ENCODE data around the gene SLC6A1.

SLC6A1 gene
- long read RNA-seq, result 0 reads

DNA sequence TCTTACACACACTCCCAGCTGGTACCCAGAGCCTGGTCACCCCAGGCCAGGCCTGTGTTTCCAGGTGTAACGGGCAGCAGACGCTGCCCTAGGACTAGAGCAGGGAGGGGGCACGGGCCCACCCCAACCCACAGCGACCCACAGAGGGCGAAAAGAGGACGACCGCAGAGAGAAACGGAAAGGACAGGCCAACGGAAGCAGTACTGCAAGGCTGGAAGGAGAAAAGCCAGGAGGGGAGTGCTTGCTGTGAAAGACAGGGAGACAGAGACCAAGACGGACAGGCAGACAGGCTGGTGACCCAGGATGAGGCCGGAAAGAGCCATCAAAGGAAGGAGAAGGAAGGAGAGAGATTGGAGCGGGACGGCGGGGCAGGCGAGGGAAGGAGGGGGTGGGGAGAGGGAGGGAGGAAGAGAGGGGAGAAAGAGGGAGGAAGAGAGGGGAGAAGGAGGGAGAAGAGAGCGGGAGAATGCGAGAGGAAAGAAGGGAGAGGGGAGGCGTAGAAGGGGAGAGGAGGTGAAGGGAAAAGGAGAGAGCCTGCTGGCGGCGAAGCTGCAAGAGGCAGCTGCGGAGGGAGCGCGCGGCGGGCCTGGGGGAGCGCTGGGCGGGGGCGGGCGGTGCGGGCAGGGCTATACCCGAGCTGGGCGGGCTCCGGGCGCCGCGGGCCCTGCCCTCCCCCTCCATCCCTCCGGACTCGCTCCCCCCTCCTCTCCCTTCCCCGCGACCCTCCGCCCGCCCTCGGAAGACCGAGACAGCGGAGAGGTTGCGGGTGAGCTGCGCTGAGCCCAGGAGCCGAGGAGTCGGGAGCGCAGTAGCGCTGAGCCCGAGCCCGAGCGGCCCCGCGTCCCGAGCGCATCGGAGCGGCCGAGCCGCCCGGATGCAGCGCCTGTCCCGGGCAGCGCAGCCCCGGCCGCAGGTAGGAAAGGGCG lies at the start of gene SLC6A1:
TSS of gene SLC6A1 (plus strand) at position 732 of the 926 bp plus-strand sequence. CDS start 24,464 bp downstream, outside the sequence.
- Histone ChIP-seq H3K27ac (replicated peaks) (no peak within 1 kb of the TSS), H3K4me3 (replicated peaks; ENCODE audit: insufficient read depth, low read length) (no peak within 1 kb of the TSS), H3K27me3 (ENCODE audit: insufficient read depth, poor library complexity, severe bottlenecking) (peaks cover 39% of the 10 kb centered on the region)
- TF ChIP-seq, protein P1, sequence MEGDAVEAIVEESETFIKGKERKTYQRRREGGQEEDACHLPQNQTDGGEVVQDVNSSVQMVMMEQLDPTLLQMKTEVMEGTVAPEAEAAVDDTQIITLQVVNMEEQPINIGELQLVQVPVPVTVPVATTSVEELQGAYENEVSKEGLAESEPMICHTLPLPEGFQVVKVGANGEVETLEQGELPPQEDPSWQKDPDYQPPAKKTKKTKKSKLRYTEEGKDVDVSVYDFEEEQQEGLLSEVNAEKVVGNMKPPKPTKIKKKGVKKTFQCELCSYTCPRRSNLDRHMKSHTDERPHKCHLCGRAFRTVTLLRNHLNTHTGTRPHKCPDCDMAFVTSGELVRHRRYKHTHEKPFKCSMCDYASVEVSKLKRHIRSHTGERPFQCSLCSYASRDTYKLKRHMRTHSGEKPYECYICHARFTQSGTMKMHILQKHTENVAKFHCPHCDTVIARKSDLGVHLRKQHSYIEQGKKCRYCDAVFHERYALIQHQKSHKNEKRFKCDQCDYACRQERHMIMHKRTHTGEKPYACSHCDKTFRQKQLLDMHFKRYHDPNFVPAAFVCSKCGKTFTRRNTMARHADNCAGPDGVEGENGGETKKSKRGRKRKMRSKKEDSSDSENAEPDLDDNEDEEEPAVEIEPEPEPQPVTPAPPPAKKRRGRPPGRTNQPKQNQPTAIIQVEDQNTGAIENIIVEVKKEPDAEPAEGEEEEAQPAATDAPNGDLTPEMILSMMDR (IDR thresholded peaks at IDR 0.05; ENCODE audit: insufficient read depth, low read length), result no peak
- TF ChIP-seq, protein P2, sequence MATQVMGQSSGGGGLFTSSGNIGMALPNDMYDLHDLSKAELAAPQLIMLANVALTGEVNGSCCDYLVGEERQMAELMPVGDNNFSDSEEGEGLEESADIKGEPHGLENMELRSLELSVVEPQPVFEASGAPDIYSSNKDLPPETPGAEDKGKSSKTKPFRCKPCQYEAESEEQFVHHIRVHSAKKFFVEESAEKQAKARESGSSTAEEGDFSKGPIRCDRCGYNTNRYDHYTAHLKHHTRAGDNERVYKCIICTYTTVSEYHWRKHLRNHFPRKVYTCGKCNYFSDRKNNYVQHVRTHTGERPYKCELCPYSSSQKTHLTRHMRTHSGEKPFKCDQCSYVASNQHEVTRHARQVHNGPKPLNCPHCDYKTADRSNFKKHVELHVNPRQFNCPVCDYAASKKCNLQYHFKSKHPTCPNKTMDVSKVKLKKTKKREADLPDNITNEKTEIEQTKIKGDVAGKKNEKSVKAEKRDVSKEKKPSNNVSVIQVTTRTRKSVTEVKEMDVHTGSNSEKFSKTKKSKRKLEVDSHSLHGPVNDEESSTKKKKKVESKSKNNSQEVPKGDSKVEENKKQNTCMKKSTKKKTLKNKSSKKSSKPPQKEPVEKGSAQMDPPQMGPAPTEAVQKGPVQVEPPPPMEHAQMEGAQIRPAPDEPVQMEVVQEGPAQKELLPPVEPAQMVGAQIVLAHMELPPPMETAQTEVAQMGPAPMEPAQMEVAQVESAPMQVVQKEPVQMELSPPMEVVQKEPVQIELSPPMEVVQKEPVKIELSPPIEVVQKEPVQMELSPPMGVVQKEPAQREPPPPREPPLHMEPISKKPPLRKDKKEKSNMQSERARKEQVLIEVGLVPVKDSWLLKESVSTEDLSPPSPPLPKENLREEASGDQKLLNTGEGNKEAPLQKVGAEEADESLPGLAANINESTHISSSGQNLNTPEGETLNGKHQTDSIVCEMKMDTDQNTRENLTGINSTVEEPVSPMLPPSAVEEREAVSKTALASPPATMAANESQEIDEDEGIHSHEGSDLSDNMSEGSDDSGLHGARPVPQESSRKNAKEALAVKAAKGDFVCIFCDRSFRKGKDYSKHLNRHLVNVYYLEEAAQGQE (IDR thresholded peaks at IDR 0.05; ENCODE audit: insufficient replicate concordance, low read depth), result no peak
- no peak for TF ChIP-seq GABPA (IDR thresholded peaks at IDR 0.05; ENCODE audit: low read depth)
- no peak for DNase-seq (ENCODE audit: low read depth in 1 of 2, low spot score in 1 of 2)

DNA sequence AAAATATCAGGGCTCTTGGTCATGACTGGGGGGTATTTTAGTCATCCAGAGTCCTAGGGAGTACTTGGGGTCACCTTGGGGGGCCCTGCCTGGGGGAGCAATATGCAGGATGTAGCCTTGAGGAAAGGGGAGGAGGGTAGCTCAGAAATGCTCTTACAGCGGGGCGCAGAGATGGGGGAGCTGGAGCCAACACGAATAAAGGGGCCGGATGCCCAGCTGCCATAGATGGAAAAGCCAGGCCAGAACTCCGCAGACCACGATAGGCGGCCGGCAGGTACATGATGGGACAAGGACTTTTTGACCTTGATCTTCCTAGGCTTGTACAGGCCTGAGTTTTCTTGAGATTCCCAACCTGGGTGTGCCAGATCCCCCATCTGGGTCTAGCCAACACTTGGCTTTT lies 47.7 kb upstream of the SLC6A1 start:
- TF ChIP-seq, protein P2 (IDR thresholded peaks at IDR 0.05; ENCODE audit: insufficient replicate concordance, low read depth), result no peak
- TF ChIP-seq POLR2AphosphoS5 (IDR thresholded peaks at IDR 0.05; ENCODE audit: low read depth), result no peak
- no peak for TF ChIP-seq SPI1 (IDR thresholded peaks at IDR 0.05; ENCODE audit: borderline replicate concordance, low read depth)
- TF ChIP-seq, protein P1 (IDR thresholded peaks at IDR 0.05; ENCODE audit: insufficient read depth, low read length), result no peak
- TF ChIP-seq GABPA (IDR thresholded peaks at IDR 0.05; ENCODE audit: low read depth), result no peak
- no peak overlapping the region for H3K27ac ChIP-seq (replicated peaks)
- DNase-seq (ENCODE audit: low read depth in 1 of 2, low spot score in 1 of 2), result no peak
- H3K4me3 ChIP-seq (replicated peaks; ENCODE audit: insufficient read depth, low read length), result no peak overlapping the region
- H3K27me3 ChIP-seq (ENCODE audit: insufficient read depth, poor library complexity, severe bottlenecking), result no peaks in the 10 kb centered on the region

DNA sequence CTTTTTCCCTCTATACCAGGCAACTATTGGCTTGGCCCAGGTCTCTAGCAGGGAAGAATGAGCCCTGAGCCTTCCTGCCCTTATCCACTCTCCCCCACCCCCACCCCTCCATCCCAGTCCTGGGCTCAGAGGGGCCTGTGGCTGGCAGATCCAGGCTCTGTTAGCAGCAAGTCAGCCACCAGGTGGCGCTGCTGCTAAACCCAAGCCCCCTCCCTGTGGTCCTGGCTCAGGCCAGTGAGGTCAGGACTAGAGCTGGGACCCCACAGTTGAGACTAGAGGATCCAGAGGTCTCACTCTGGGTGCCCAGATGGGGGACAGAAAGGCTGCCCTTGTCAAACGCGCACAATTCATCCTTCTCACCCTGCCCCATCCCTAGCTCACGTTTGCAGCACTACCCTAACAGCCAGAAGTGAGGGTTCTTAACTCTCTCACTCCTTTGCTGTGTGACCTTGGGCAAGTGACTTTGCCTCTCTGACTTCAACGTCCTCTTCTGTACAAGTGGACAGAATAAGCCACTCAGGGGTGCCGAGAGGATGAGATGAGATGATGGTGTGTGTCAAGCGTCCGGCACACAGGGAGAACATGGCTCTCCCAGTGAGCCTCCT lies 46.8 kb upstream of the SLC6A1 start:
- no peak overlapping the region for H3K27ac ChIP-seq (replicated peaks)
- no peaks in the 10 kb centered on the region for H3K27me3 ChIP-seq (ENCODE audit: insufficient read depth, poor library complexity, severe bottlenecking)
- H3K4me3 ChIP-seq (replicated peaks; ENCODE audit: insufficient read depth, low read length), result no peak overlapping the region
- TF ChIP-seq, protein P2 (IDR thresholded peaks at IDR 0.05; ENCODE audit: insufficient replicate concordance, low read depth), result no peak
- TF ChIP-seq, protein P1 (IDR thresholded peaks at IDR 0.05; ENCODE audit: insufficient read depth, low read length), result peak; percentile 74
- DNase-seq (ENCODE audit: low read depth in 1 of 2, low spot score in 1 of 2), result peak; percentile 11 to 40

All from HL-60 (cell line).